SK-N-SH (cell line): Measurements from ENCODE around the gene FLT1. TPM values are rescaled to one million over a fixed set of nuclear protein-coding genes. Genes with fewer than 3 reads are reported as not detected.

Experiments used
- CTCF ChIA-PET: fragments of 300-600, 350-600 bp; formaldehyde crosslinking; extraction: SDS; loops from one replicate; lab custom pipeline; 2021; lab: Yijun Ruan, JAX
- POLR2A ChIA-PET: fragments of 350-600 bp; sonication (Branson Sonifier 250); formaldehyde crosslinking; extraction: SDS; loops from one replicate; lab custom pipeline; 2020; ENCODE audit warnings: antibody characterized with exemption, inconsistent platforms; lab: Yijun Ruan, JAX
- DNase-seq: peaks from one replicate; pipeline ENCODE4 v3.0.0; 2012
- H2AFZ ChIP-seq: fragments of 200-600 bp; sonication (generic); 2 replicates; pipeline ENCODE4 v1.8.1; 2016; ENCODE audit warnings: antibody characterized with exemption, mild to moderate bottlenecking, low read depth
- H3F3A ChIP-seq: fragments of 200-600 bp; sonication (generic); replicated peaks from 2 replicates; pipeline ENCODE3; 2016; ENCODE audit warnings: antibody characterized with exemption, mild to moderate bottlenecking; ENCODE audit not compliant: insufficient read depth
- H3K27ac ChIP-seq, 2 experiments: fragments of 200-500 bp in 1 of 2; fragments of 200-600 bp in 1 of 2; sonication (Bioruptor generic) in 1 of 2; sonication (generic), shearing (Covaris generic) in 1 of 2; 2 replicates each; pipeline versions ENCODE4 v1.5.1 to v1.6.1; 2014 to 2016; ENCODE audit warnings: low read depth in 2 of 2, inconsistent platforms in 1 of 2, low read length in 1 of 2, mild to moderate bottlenecking in 1 of 2, mixed read lengths in 1 of 2
- H3K27me3 ChIP-seq: fragments of 200-600 bp; sonication (generic), shearing (Covaris generic); 2 replicates; pipeline ENCODE4 v1.6.1; 2016; ENCODE audit warnings: mixed run types; ENCODE audit not compliant: insufficient read depth
- H3K36me3 ChIP-seq, 2 experiments: fragments of 200-500 bp in 1 of 2; fragments of 200-600 bp in 1 of 2; sonication (Bioruptor generic) in 1 of 2; sonication (generic) in 1 of 2; replicated peaks in 1 of 2; 2 replicates each; pipeline versions ENCODE3 to v1.5.1; 2014 to 2016; ENCODE audit warnings: low read length in 1 of 2, mild to moderate bottlenecking in 1 of 2; ENCODE audit not compliant: insufficient read depth in 2 of 2, control insufficient read depth in 1 of 2
- H3K4me1 ChIP-seq, 2 experiments: fragments of 200-500 bp in 1 of 2; fragments of 200-600 bp in 1 of 2; sonication (Bioruptor generic) in 1 of 2; sonication (generic), shearing (Covaris generic) in 1 of 2; 2 replicates each; pipeline versions ENCODE4 v1.5.1 to v1.6.1; 2014 to 2016; ENCODE audit warnings: low read depth in 1 of 2, low read length in 1 of 2, mixed run types in 1 of 2; ENCODE audit not compliant: insufficient read depth in 2 of 2, control insufficient read depth in 1 of 2
- H3K4me2 ChIP-seq: fragments of 200-600 bp; sonication (generic), shearing (Covaris generic); 2 replicates; pipeline ENCODE4 v1.6.1; 2017; ENCODE audit warnings: mixed run types
- H3K4me3 ChIP-seq, 2 experiments: fragments of 200-500 bp in 1 of 2; fragments of 200-600 bp in 1 of 2; sonication (Bioruptor generic) in 1 of 2; sonication (generic), shearing (Covaris generic) in 1 of 2; 2 replicates each; pipeline versions ENCODE4 v1.5.1 to v1.8.1; 2014 to 2016; ENCODE audit warnings: low read depth in 2 of 2, inconsistent platforms in 1 of 2, low read length in 1 of 2, mild to moderate bottlenecking in 1 of 2, mixed read lengths in 1 of 2, moderate library complexity in 1 of 2
- H3K79me2 ChIP-seq: fragments of 200-600 bp; sonication (generic); 2 replicates; pipeline ENCODE4 v1.8.1; 2017; ENCODE audit warnings: mild to moderate bottlenecking; ENCODE audit not compliant: insufficient read depth
- H3K9ac ChIP-seq: fragments of 200-600 bp; sonication (generic); 2 replicates; pipeline ENCODE4 v1.6.1; 2017; ENCODE audit warnings: mixed run types
- H3K9me2 ChIP-seq: fragments of 200-600 bp; sonication (generic); 2 replicates; pipeline ENCODE4 v1.6.1; 2017; ENCODE audit warnings: mixed run types
- H3K9me3 ChIP-seq: fragments of 200-600 bp; sonication (generic); 2 replicates; pipeline ENCODE4 v1.6.1; 2017; ENCODE audit warnings: mixed run types, mild to moderate bottlenecking, moderate library complexity
- H4K20me1 ChIP-seq: fragments of 200-600 bp; sonication (generic); 2 replicates; pipeline ENCODE4 v1.6.1; 2017; ENCODE audit warnings: mild to moderate bottlenecking, mixed run types; ENCODE audit not compliant: insufficient read depth
- CTCF ChIP-seq: fragments of 200-600 bp; sonication (generic); IDR thresholded peaks from 2 replicates; pipeline ENCODE4 v1.6.1; 2017; ENCODE audit warnings: antibody characterized with exemption, mild to moderate bottlenecking, moderate library complexity
- ELF1 ChIP-seq: IDR thresholded peaks from 2 replicates; pipeline ENCODE4 v1.4.0; 2012
- EZH2phosphoT487 ChIP-seq: fragments of 200-600 bp; sonication (generic); IDR thresholded peaks from 2 replicates; pipeline ENCODE4 v1.6.1; 2017; ENCODE audit warnings: low read depth, mixed run types, mild to moderate bottlenecking, antibody characterized with exemption, moderate library complexity, borderline replicate concordance
- FOXJ3 ChIP-seq: sonication (generic); formaldehyde crosslinking; IDR thresholded peaks from 2 replicates; pipeline ENCODE4 v1.5.1; 2020; ENCODE audit warnings: mild to moderate bottlenecking, missing genetic modification reagents
- FOXM1 ChIP-seq: IDR thresholded peaks from 2 replicates; pipeline ENCODE4 v1.4.0; 2012; ENCODE audit warnings: low read depth, mild to moderate bottlenecking
- GABPA ChIP-seq: IDR thresholded peaks from 2 replicates; pipeline ENCODE4 v1.4.0; 2012; ENCODE audit warnings: low read depth, mild to moderate bottlenecking
- GATA2 ChIP-seq: sonication (generic); formaldehyde crosslinking; IDR thresholded peaks from 2 replicates; pipeline ENCODE4 v1.5.0; 2020; ENCODE audit warnings: mild to moderate bottlenecking, missing genetic modification reagents
- IRF3 ChIP-seq: fragments of 150-350 bp; IDR thresholded peaks from 2 replicates; pipeline ENCODE4 v1.6.1; 2016; ENCODE audit warnings: mild to moderate bottlenecking, low read depth, low read length
- JUND ChIP-seq: IDR thresholded peaks from 2 replicates; pipeline ENCODE4 v1.4.0; 2012
- NRF1 ChIP-seq: IDR thresholded peaks from 2 replicates; pipeline ENCODE4 v1.6.1; 2012; ENCODE audit warnings: low read depth, mild to moderate bottlenecking, low read length
- POLR2AphosphoS5 ChIP-seq: IDR thresholded peaks from 2 replicates; pipeline ENCODE4 v1.6.1; 2012; ENCODE audit warnings: low read depth, low read length
- RAD21 ChIP-seq: IDR thresholded peaks from 2 replicates; pipeline ENCODE4 v1.6.1; 2012; ENCODE audit warnings: mild to moderate bottlenecking, low read length
- SMC3 ChIP-seq: IDR thresholded peaks from 2 replicates; pipeline ENCODE4 v1.6.1; 2012; ENCODE audit warnings: low read depth, low read length, improper control_type of control experiment
- TCF12 ChIP-seq: IDR thresholded peaks from 2 replicates; pipeline ENCODE4 v1.4.0; 2012
- USF2 ChIP-seq: fragments of 150-350 bp; IDR thresholded peaks from 2 replicates; pipeline ENCODE4 v1.6.1; 2017; ENCODE audit warnings: antibody characterized with exemption, low read length, low read depth, borderline replicate concordance
- WGBS: methylation state at CpG from one replicate; pipeline ENCODE4 v1.1.6; 2017; ENCODE audit warnings: low lambda C conversion rate; 5-methylcytosine and 5-hydroxymethylcytosine counted together
- polyA plus RNA-seq, 3 experiments: library from polyadenylated mRNA; depleted of rRNA; stranded (reverse); fragments of >200 nt; gene quantifications; 2 replicates each; pipeline ENCODE4 v1.2.3, GENCODE V29; 2012
- TF ChIP-seq, protein P1 (sequence below): IDR thresholded peaks from 2 replicates; pipeline ENCODE4 v1.4.0; 2012; ENCODE audit warnings: low read depth, borderline replicate concordance
- TF ChIP-seq, protein P2 (sequence below): IDR thresholded peaks from 2 replicates; pipeline ENCODE4 v1.6.1; 2012; ENCODE audit warnings: mild to moderate bottlenecking, low read depth, low read length, moderate library complexity
- TF ChIP-seq, protein P3 (sequence below): IDR thresholded peaks from 2 replicates; pipeline ENCODE4 v1.4.0; 2012; ENCODE audit warnings: low read depth, borderline replicate concordance

The FLT1 gene
- polyA plus RNA-seq, 1 of the 3 experiments (the other 2 are of a cell fraction), result 0.20 TPM

GRCh38 chr13:28250542-28250941, 244.4 kb downstream of the FLT1 start:
- TF ChIP-seq GABPA, result no peak
- TF ChIP-seq, protein P1, sequence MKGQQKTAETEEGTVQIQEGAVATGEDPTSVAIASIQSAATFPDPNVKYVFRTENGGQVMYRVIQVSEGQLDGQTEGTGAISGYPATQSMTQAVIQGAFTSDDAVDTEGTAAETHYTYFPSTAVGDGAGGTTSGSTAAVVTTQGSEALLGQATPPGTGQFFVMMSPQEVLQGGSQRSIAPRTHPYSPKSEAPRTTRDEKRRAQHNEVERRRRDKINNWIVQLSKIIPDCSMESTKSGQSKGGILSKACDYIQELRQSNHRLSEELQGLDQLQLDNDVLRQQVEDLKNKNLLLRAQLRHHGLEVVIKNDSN, result no peak
- TF ChIP-seq USF2, result no peak
- TF ChIP-seq EZH2phosphoT487, result no peak
- no peak for TF ChIP-seq GATA2 (CRISPR knock-in tag)
- no peak for TF ChIP-seq IRF3
- TF ChIP-seq, protein P2, sequence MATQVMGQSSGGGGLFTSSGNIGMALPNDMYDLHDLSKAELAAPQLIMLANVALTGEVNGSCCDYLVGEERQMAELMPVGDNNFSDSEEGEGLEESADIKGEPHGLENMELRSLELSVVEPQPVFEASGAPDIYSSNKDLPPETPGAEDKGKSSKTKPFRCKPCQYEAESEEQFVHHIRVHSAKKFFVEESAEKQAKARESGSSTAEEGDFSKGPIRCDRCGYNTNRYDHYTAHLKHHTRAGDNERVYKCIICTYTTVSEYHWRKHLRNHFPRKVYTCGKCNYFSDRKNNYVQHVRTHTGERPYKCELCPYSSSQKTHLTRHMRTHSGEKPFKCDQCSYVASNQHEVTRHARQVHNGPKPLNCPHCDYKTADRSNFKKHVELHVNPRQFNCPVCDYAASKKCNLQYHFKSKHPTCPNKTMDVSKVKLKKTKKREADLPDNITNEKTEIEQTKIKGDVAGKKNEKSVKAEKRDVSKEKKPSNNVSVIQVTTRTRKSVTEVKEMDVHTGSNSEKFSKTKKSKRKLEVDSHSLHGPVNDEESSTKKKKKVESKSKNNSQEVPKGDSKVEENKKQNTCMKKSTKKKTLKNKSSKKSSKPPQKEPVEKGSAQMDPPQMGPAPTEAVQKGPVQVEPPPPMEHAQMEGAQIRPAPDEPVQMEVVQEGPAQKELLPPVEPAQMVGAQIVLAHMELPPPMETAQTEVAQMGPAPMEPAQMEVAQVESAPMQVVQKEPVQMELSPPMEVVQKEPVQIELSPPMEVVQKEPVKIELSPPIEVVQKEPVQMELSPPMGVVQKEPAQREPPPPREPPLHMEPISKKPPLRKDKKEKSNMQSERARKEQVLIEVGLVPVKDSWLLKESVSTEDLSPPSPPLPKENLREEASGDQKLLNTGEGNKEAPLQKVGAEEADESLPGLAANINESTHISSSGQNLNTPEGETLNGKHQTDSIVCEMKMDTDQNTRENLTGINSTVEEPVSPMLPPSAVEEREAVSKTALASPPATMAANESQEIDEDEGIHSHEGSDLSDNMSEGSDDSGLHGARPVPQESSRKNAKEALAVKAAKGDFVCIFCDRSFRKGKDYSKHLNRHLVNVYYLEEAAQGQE, result no peak
- TF ChIP-seq FOXJ3 (CRISPR knock-in tag), result no peak
- TF ChIP-seq ELF1, result no peak
- TF ChIP-seq RAD21, result no peak
- TF ChIP-seq SMC3, result no peak
- TF ChIP-seq NRF1, result no peak
- no peak for TF ChIP-seq POLR2AphosphoS5
- no peak for TF ChIP-seq CTCF
- TF ChIP-seq FOXM1, result no peak
- TF ChIP-seq, protein P3, sequence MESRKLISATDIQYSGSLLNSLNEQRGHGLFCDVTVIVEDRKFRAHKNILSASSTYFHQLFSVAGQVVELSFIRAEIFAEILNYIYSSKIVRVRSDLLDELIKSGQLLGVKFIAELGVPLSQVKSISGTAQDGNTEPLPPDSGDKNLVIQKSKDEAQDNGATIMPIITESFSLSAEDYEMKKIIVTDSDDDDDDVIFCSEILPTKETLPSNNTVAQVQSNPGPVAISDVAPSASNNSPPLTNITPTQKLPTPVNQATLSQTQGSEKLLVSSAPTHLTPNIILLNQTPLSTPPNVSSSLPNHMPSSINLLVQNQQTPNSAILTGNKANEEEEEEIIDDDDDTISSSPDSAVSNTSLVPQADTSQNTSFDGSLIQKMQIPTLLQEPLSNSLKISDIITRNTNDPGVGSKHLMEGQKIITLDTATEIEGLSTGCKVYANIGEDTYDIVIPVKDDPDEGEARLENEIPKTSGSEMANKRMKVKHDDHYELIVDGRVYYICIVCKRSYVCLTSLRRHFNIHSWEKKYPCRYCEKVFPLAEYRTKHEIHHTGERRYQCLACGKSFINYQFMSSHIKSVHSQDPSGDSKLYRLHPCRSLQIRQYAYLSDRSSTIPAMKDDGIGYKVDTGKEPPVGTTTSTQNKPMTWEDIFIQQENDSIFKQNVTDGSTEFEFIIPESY, result no peak
- no peak for TF ChIP-seq JUND
- TF ChIP-seq TCF12, result no peak
- ChIA-PET CTCF (no interaction called here), POLR2A (no interaction called here)
- Histone ChIP-seq H4K20me1 (no peaks in the 10 kb centered on the region), H3K79me2 (peaks cover 26% of the 10 kb centered on the region), H3K36me3 (peaks cover 0 to 53% of the 10 kb centered on the region in 2 experiments), H3K9ac (no peak overlapping the region), H3K27ac (no peak overlapping the region), H3K4me1 (no peaks in the 10 kb centered on the region), H3K9me3 (0 out of 2 replicates have a peak, but pooled peaks cover 6% of the 10 kb centered on the region), H3K27me3 (no peaks in the 10 kb centered on the region), H2AFZ (no peak overlapping the region), H3K4me3 (no peak overlapping the region), H3K4me2 (no peak overlapping the region), H3F3A (no peaks in the 10 kb centered on the region), H3K9me2 (no peaks in the 10 kb centered on the region)
- WGBS, result 87% methylated on average over 10 of the region's 10 CpGs
- no peak for DNase-seq
